AG10803 (cell line): ENCODE data around the gene DMAC2L.

ENCODE experiments used
- DNase-seq: peaks from one replicate; pipeline ENCODE4 v3.0.0; 2010; ENCODE audit warnings: low read depth
- H3K4me3 ChIP-seq: 2 replicates; pipeline ENCODE4 v1.5.1; 2011; ENCODE audit warnings: mild to moderate bottlenecking, low read length, control low read depth
- TF ChIP-seq, protein P1 (sequence below): conservative IDR thresholded peaks from 2 replicates; pipeline ENCODE4 v1.5.1; 2011; ENCODE audit warnings: mild to moderate bottlenecking, low read length, control low read depth, inconsistent platforms

DMAC2L gene

DNA sequence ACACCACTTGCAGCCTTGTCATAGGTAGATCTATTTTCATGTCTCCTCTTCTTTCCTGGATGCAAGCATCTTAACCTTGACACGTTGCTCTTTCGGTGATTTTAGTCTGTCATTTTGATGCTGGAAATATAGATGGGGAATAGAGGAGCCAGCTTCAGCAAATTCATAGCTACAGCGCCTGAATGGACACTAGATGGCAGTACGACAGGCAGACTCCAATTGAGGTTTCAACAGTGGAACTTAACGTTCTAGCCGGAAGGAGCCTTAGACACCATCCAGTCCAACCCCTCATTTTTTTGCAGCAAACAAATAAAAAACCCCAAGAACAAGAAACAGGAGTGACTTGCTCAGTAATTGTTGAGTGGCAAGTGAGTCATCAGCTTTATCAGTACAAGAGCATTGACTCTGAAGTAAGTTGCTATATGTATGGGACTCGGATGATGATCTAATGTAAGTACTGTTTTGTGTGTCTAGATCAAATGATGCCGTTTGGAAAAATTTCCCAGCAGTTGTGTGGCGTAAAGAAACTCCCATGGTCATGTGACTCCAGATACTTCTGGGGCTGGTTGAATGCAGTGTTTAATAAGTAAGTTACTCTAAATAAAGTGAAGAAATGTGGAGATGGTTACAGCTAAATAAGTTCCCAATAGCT, 9.0 kb downstream of the DMAC2L start:
- TF ChIP-seq, protein P1, sequence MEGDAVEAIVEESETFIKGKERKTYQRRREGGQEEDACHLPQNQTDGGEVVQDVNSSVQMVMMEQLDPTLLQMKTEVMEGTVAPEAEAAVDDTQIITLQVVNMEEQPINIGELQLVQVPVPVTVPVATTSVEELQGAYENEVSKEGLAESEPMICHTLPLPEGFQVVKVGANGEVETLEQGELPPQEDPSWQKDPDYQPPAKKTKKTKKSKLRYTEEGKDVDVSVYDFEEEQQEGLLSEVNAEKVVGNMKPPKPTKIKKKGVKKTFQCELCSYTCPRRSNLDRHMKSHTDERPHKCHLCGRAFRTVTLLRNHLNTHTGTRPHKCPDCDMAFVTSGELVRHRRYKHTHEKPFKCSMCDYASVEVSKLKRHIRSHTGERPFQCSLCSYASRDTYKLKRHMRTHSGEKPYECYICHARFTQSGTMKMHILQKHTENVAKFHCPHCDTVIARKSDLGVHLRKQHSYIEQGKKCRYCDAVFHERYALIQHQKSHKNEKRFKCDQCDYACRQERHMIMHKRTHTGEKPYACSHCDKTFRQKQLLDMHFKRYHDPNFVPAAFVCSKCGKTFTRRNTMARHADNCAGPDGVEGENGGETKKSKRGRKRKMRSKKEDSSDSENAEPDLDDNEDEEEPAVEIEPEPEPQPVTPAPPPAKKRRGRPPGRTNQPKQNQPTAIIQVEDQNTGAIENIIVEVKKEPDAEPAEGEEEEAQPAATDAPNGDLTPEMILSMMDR, result peak; percentile 97
- H3K4me3 ChIP-seq, result peak overlapping the region; percentile 43
- DNase-seq, result peak; percentile 88

DNA sequence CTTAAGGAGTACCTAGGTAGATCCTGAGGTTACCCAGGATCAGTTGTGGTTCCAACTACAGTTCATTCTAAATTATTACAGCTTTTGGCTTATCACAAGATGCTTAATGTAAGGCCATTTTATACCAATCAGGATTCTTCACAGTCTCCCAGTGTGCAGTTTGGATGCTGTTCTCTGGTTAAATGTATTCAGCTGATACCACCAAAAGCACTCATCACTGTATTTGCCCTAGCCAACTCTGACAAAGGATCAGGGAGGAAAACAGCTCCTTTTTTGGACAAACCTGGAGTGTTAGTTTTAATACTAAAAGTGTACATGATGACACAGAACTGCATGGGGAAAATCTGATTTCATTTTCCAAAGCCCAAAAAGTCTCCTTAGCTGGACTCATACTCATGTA, 19.5 kb downstream of the DMAC2L start:
- TF ChIP-seq, protein P1, result no peak
- H3K4me3 ChIP-seq, result no peak overlapping the region
- DNase-seq, result no peak

DNA sequence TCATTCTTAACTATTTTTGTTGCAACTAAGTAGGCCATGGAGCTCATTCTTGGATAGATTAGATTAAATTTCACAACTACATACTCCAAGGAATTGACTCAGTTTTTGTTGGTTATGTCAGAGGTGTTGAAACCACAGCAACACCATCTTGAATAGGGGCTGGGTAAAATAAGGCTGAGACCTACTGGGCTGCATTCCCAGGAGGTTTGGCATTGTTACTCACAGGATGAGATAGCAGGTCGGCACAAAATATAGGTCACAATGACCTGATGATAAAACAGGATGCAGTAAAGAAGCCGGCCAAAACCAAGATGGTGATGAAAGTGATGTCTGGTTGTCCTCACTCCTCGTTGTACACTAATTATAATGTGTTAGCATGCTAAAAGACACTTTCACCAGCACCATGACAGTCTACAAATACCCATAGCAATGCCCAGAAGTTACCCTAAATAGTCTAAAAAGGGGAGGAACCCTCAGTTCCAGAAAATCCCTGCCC, 20.9 kb downstream of the DMAC2L start:
- TF ChIP-seq, protein P1, result no peak
- peak; percentile 90 for DNase-seq
- no peak overlapping the region for H3K4me3 ChIP-seq

DNA sequence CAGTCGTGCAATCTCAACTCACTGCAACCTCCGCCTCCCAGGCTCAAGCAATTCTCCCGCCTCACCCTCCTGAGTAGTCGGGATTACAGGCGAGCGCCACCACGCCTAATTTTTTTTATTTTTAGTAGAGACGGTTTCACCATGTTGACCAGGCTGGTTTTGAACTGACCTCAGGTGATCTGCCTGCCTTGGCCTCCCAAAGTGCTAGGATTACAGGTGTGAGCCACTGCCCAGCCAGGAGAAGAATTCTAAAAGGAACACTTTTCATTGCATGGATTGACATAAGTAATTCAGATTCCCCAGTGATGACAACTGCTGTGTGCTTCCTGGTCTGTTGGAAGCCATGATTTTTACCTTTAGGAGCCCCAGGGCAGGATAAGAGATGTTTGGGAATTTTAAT, 22.1 kb downstream of the DMAC2L start:
- TF ChIP-seq, protein P1, result no peak

DNA sequence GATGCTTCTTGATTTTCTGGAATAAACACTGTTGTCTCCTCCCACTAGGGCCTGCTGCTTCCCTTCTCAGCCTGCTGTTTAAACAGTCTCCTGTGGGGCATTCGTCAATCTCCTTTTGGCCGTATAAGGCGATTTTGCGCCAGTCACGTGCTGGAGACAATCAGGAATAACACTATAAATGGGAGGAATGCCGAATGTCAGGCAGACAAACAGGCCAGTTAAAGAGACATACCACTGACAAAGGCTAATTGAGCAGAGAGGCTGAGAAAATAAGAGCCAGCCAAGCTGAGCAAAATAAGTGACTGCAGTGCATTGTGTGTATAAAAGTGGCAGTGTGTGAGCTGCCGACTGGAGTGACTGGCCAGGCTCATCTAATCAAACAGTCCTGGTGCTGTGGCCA, 23.3 kb downstream of the DMAC2L start:
- peak; percentile 59 for DNase-seq
- TF ChIP-seq, protein P1, result peak; percentile 25
- no peak overlapping the region for H3K4me3 ChIP-seq

More for the DNA sequence above, 22.1 kb downstream of the DMAC2L start:
- no peak overlapping the region for H3K4me3 ChIP-seq
- DNase-seq, result no peak

DNA sequence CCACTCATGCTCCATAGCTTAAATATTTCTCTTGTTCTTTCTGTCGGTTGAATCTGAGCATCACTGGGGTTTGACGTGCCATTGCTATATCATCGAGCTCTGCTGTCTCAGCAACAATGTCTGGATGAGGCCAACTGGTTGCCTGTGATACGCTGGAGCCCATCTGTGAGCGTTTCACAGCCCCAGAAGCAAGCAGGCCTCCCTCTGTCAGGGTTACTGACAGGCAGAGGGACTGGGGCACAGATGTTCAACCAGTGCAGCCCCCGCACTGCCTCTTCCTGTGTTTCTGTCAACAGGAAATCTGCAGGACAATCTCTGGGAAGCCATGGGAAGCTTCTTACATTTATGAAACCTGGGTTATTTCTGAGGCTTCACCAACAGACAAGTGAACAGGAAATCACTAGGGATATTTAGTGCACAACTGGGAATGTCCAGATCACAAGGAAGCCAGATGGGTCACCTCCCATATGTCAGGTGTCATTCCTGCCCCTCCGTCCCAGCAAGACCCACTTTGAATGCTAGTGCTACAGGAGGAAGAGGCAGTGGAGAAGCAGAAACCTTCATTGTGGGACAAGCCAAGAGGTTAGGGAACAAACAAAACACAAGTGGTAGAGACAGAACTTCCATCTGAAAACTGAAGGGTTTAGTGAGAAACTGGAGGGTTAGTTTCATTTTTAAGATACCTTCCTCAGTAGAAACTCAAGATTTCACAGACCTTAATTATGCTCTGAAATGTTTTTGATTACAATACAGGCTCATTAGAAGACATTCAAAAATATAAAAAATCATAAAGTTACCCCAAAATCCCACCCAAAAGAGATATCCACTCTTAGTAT, 24.1 kb downstream of the DMAC2L start:
- TF ChIP-seq, protein P1, result no peak
- DNase-seq, result peak; percentile 59
- peak overlapping the region; percentile 29 for H3K4me3 ChIP-seq
